OCI-LY3 (cell line): ENCODE measurements around the gene ERC1.

ENCODE experiments used
- H2AFZ ChIP-seq: fragments of 200-600, 300-600 bp; shearing (Covaris generic); 2 replicates; pipeline ENCODE4 v1.6.0; 2014; ENCODE audit warnings: antibody characterized with exemption, low read depth, low read length
- H3K27ac ChIP-seq: fragments of 200-600, 300-600 bp; sonication (generic); 2 replicates; pipeline ENCODE4 v1.5.1; 2014; ENCODE audit warnings: mild to moderate bottlenecking, low read length, moderate library complexity, mixed read lengths
- H3K27me3 ChIP-seq: fragments of 200-600, 300-600 bp; sonication (generic); 2 replicates; pipeline ENCODE4 v1.6.1; 2014; ENCODE audit warnings: low read depth, low read length, mixed read lengths
- H3K36me3 ChIP-seq: fragments of 200-600, 300-600 bp; sonication (generic); replicated peaks from 2 replicates; pipeline ENCODE3; 2014; ENCODE audit warnings: low read depth, low read length, mixed read lengths
- H3K4me1 ChIP-seq: fragments of 300-600, 200-600 bp; sonication (generic); 2 replicates; pipeline ENCODE4 v1.6.1; 2014; ENCODE audit warnings: low read length, mixed read lengths
- H3K4me2 ChIP-seq: fragments of 200-600, 300-600 bp; sonication (generic); 2 replicates; pipeline ENCODE4 v1.6.1; 2014; ENCODE audit warnings: low read length, mixed read lengths
- H3K4me3 ChIP-seq: fragments of 300-600, 200-600 bp; sonication (generic); 2 replicates; pipeline ENCODE4 v1.5.1; 2014; ENCODE audit warnings: antibody characterized with exemption, mild to moderate bottlenecking, low read length, moderate library complexity
- H3K79me2 ChIP-seq: fragments of 300-600, 200-600 bp; shearing (Covaris generic); 2 replicates; pipeline ENCODE4 v1.6.1; 2014; ENCODE audit warnings: mild to moderate bottlenecking, low read length, mixed read lengths
- H3K9ac ChIP-seq: fragments of 300-600, 200-600 bp; shearing (Covaris generic); 2 replicates; pipeline ENCODE4 v1.6.0; 2014; ENCODE audit warnings: mild to moderate bottlenecking, low read length, moderate library complexity
- H3K9me3 ChIP-seq: fragments of 200-600, 300-600 bp; shearing (Covaris generic); 2 replicates; pipeline ENCODE4 v1.6.1; 2014; ENCODE audit warnings: low read length, mixed read lengths; ENCODE audit not compliant: insufficient read depth
- H4K20me1 ChIP-seq: fragments of 200-600, 300-600 bp; sonication (generic); 2 replicates; pipeline ENCODE4 v1.6.1; 2016; ENCODE audit warnings: low read length, mixed read lengths; ENCODE audit not compliant: insufficient read depth
- CTCF ChIP-seq: fragments of 200-600, 300-600 bp; sonication (generic); IDR thresholded peaks from 2 replicates; pipeline ENCODE4 v1.5.1; 2014; ENCODE audit warnings: antibody characterized with exemption, low read length, low read depth
- EZH2phosphoT487 ChIP-seq: fragments of 200-600 bp; shearing (Covaris generic); IDR thresholded peaks from 2 replicates; pipeline ENCODE4 v1.6.1; 2018; ENCODE audit warnings: antibody characterized with exemption, mixed run types, low read depth

The ERC1 gene

GRCh38 chr12:1291601-1292332, 300.7 kb downstream of the ERC1 start:
- no peaks in the 10 kb centered on the region for H3K79me2 ChIP-seq
- H3K9me3 ChIP-seq: no peaks in the 10 kb centered on the region
- H3K4me2 ChIP-seq: no peak overlapping the region
- no peak overlapping the region for H3K9ac ChIP-seq
- TF ChIP-seq CTCF (no peak), EZH2phosphoT487 (no peak)
- no peak overlapping the region for H3K4me3 ChIP-seq
- no peaks in the 10 kb centered on the region for H3K36me3 ChIP-seq
- H2AFZ ChIP-seq: no peak overlapping the region
- H3K27me3 ChIP-seq: no peaks in the 10 kb centered on the region
- no peak overlapping the region for H3K27ac ChIP-seq
- no peaks in the 10 kb centered on the region for H4K20me1 ChIP-seq
- peaks cover 6% of the 10 kb centered on the region; the same call in 1 of the 2 replicates for H3K4me1 ChIP-seq

- Histone ChIP-seq H3K9ac (no peak overlapping the region), H2AFZ (no peak overlapping the region), H3K4me2 (no peak overlapping the region), H3K27ac (no peak overlapping the region), H4K20me1 (no peaks in the 10 kb centered on the region), H3K4me1 (peaks cover 6% of the 10 kb centered on the region; the same call in 1 of the 2 replicates), H3K4me3 (no peak overlapping the region), H3K9me3 (no peaks in the 10 kb centered on the region), H3K36me3 (peaks cover 2% of the 10 kb centered on the region), H3K27me3 (no peaks in the 10 kb centered on the region), H3K79me2 (no peaks in the 10 kb centered on the region)
- TF ChIP-seq EZH2phosphoT487 (no peak), CTCF (no peak)
Observed at GRCh38 chr12:1293901-1294300, 302.9 kb downstream of the ERC1 start.

- Histone ChIP-seq H3K4me1 (no peaks in the 10 kb centered on the region), H3K4me3 (no peak overlapping the region), H2AFZ (no peak overlapping the region), H3K9me3 (no peaks in the 10 kb centered on the region), H3K79me2 (no peaks in the 10 kb centered on the region), H3K27ac (no peak overlapping the region), H4K20me1 (no peaks in the 10 kb centered on the region), H3K27me3 (no peaks in the 10 kb centered on the region), H3K36me3 (peaks cover 2% of the 10 kb centered on the region), H3K9ac (no peak overlapping the region), H3K4me2 (no peak overlapping the region)
- TF ChIP-seq EZH2phosphoT487 (no peak), CTCF (no peak)
Observed at GRCh38 chr12:1297206-1297605, 306.2 kb downstream of the ERC1 start.

GRCh38 chr12:1297639-1298175, 306.7 kb downstream of the ERC1 start:
- no peak overlapping the region for H3K4me2 ChIP-seq
- no peak overlapping the region for H3K4me3 ChIP-seq
- H3K36me3 ChIP-seq: peaks cover 2% of the 10 kb centered on the region

More at GRCh38 chr12:1297639-1298175, 306.7 kb downstream of the ERC1 start:
- Histone ChIP-seq H3K9me3 (no peaks in the 10 kb centered on the region), H3K4me1 (no peaks in the 10 kb centered on the region), H4K20me1 (no peaks in the 10 kb centered on the region), H3K9ac (no peak overlapping the region), H3K27me3 (no peaks in the 10 kb centered on the region), H2AFZ (no peak overlapping the region), H3K27ac (no peak overlapping the region), H3K79me2 (no peaks in the 10 kb centered on the region)
- no peak for TF ChIP-seq CTCF
- TF ChIP-seq EZH2phosphoT487: no peak
